K562 (cell line): ENCODE data around the gene HMGN2. TPM values are rescaled to one million over a fixed set of nuclear protein-coding genes. Genes with fewer than 3 reads are reported as not detected.
A peak's percentile ranks its signal among the peaks of the same experiment; 100 is the strongest.

Source experiments
- CBX1 ChIP-seq: sonication (generic); IDR thresholded peaks from 2 replicates; pipeline ENCODE4 v1.6.1; 2016; ENCODE audit warnings: antibody characterized with exemption, low read depth, mild to moderate bottlenecking
- ELF4 ChIP-seq: fragments of 450-650 bp; formaldehyde crosslinking; IDR thresholded peaks from 2 replicates; pipeline ENCODE4 v1.4.0; 2022; ENCODE audit warnings: missing genetic modification characterization
- ETV1 ChIP-seq: fragments of 450-650 bp; conservative IDR thresholded peaks from 2 replicates; pipeline ENCODE4 v1.6.1; 2016; ENCODE audit warnings: missing genetic modification characterization, control low read depth, low read depth, missing compliant biosample characterization
- ETV5 ChIP-seq: sonication (generic); formaldehyde crosslinking; IDR thresholded peaks from 2 replicates; pipeline ENCODE4 v1.4.0; 2020; ENCODE audit warnings: low read depth, mild to moderate bottlenecking, missing genetic modification reagents
- FOXA1 ChIP-seq: fragments of 450-650 bp; IDR thresholded peaks from 2 replicates; pipeline ENCODE4 v1.6.1; 2016; ENCODE audit warnings: mild to moderate bottlenecking, borderline replicate concordance
- FOXK1 ChIP-seq: sonication (generic); formaldehyde crosslinking; IDR thresholded peaks from 2 replicates; pipeline ENCODE4 v1.8.0; 2022; ENCODE audit warnings: missing genetic modification reagents, mild to moderate bottlenecking, borderline replicate concordance
- FOXK2 ChIP-seq, 2 experiments: fragments of 450-650 bp; IDR thresholded peaks in 1 of 2; conservative IDR thresholded peaks in 1 of 2; 2 replicates each; pipeline ENCODE4 v1.6.1; 2016; ENCODE audit warnings: low read depth in 2 of 2, mild to moderate bottlenecking in 1 of 2
- HNRNPL ChIP-seq: fragments of 200-400 bp; formaldehyde crosslinking; IDR thresholded peaks from 2 replicates; pipeline ENCODE4 v1.6.1; 2017; ENCODE audit warnings: low read depth, mild to moderate bottlenecking, low read length
- KLF10 ChIP-seq: fragments of 250-450 bp; sonication (Bioruptor Pico); IDR thresholded peaks from 2 replicates; pipeline ENCODE4 v1.6.1; 2021; ENCODE audit warnings: matching md5 sums
- MCM5 ChIP-seq: fragments of 450-650 bp; IDR thresholded peaks from 2 replicates; pipeline ENCODE4 v1.6.1; 2016; ENCODE audit warnings: low read depth
- MEF2D ChIP-seq: conservative IDR thresholded peaks from 2 replicates; pipeline ENCODE4 v1.6.1; 2016; ENCODE audit warnings: low read depth, missing genetic modification characterization, missing compliant biosample characterization
- NR2F6 ChIP-seq: fragments of 450-650 bp; formaldehyde crosslinking; IDR thresholded peaks from 2 replicates; pipeline ENCODE4 v1.4.0; 2020; ENCODE audit warnings: mild to moderate bottlenecking
- NUFIP1 ChIP-seq: fragments of 450-650 bp; IDR thresholded peaks from 2 replicates; pipeline ENCODE4 v1.6.1; 2018; ENCODE audit not compliant: partially characterized antibody
- PHTF2 ChIP-seq: fragments of 250-450 bp; sonication (Bioruptor Pico); IDR thresholded peaks from 2 replicates; pipeline ENCODE4 v1.5.0; 2021; ENCODE audit warnings: mild to moderate bottlenecking
- PPARD ChIP-seq: fragments of 250-450 bp; sonication (Bioruptor Pico); IDR thresholded peaks from 2 replicates; pipeline ENCODE4 v1.8.0; 2022; ENCODE audit warnings: inconsistent platforms, mild to moderate bottlenecking, moderate library complexity
- TARDBP ChIP-seq: fragments of 450-650 bp; IDR thresholded peaks from 2 replicates; pipeline ENCODE4 v1.6.1; 2016
- TCF7 ChIP-seq: sonication (generic); IDR thresholded peaks from 2 replicates; pipeline ENCODE4 v1.6.1; 2016; ENCODE audit warnings: antibody characterized with exemption, borderline replicate concordance
- TFAM ChIP-seq: fragments of 250-450 bp; sonication (Bioruptor Pico); conservative IDR thresholded peaks from 2 replicates; pipeline ENCODE4 v1.5.0; 2021; ENCODE audit warnings: mild to moderate bottlenecking, moderate library complexity
- TRIM28 ChIP-seq: fragments of 450-650 bp; IDR thresholded peaks from 2 replicates; pipeline ENCODE4 v1.6.1; 2017
- ZSCAN29 ChIP-seq: fragments of 450-650 bp; IDR thresholded peaks from 2 replicates; pipeline ENCODE4 v1.6.1; 2017
- ZZZ3 ChIP-seq: fragments of 450-650 bp; IDR thresholded peaks from 2 replicates; pipeline ENCODE4 v1.6.1; 2016; ENCODE audit warnings: antibody characterized with exemption, mild to moderate bottlenecking, moderate library complexity
- polyA plus RNA-seq, 8 experiments: library from polyadenylated mRNA; depleted of rRNA in 4 of 8; stranded (reverse) in 5 of 8; unstranded in 3 of 8; fragments of >200 nt; fragmentation: Nextera tagmentation in 2 of 8; fragmentation: Illumina TruSeq in 1 of 8; extraction: Ambion mirVana in 2 of 8; extraction: Trizol in 1 of 8; gene quantifications; 2 replicates each; pipeline versions ENCODE4 v1.2.1 to v1.2.3, GENCODE V29; 2011 to 2014; ENCODE audit warnings: inconsistent platforms in 1 of 8, missing spikeins in 1 of 8
- total RNA-seq, 7 experiments: library from RNA; depleted of rRNA in 6 of 7; stranded (reverse); fragments of >200 nt in 6 of 7; fragmentation: Illumina TruSeq in 2 of 7; extraction: Trizol in 2 of 7; gene quantifications; 2 replicates each; pipeline versions ENCODE4 v1.2.1 to v1.2.3, GENCODE V29; 2011 to 2021; ENCODE audit warnings: low replicate concordance in 1 of 7
- TF ChIP-seq, protein P1 (sequence below): fragments of 250-450 bp; sonication (Bioruptor Pico); IDR thresholded peaks from 2 replicates; pipeline ENCODE4 v1.5.0; 2021; ENCODE audit warnings: mild to moderate bottlenecking, moderate library complexity
- TF ChIP-seq, protein P2 (sequence below): fragments of 250-450 bp; sonication (Bioruptor Pico); IDR thresholded peaks from 2 replicates; pipeline ENCODE4 v1.5.0; 2021
- TF ChIP-seq, protein P3 (sequence below): sonication (generic); formaldehyde crosslinking; IDR thresholded peaks from 2 replicates; pipeline ENCODE4 v1.8.0; 2023; ENCODE audit warnings: mild to moderate bottlenecking, missing genetic modification reagents
- TF ChIP-seq, protein P4 (sequence below): IDR thresholded peaks from 2 replicates; pipeline ENCODE4 v1.6.1; 2014; ENCODE audit warnings: antibody characterized with exemption

The HMGN2 gene
- total and polyA plus RNA-seq, 9 of the 15 experiments (the other 6 are each of a cell fraction or from before 2014, with no cell fraction given), result 370 to 1,354 (median 965) TPM

DNA sequence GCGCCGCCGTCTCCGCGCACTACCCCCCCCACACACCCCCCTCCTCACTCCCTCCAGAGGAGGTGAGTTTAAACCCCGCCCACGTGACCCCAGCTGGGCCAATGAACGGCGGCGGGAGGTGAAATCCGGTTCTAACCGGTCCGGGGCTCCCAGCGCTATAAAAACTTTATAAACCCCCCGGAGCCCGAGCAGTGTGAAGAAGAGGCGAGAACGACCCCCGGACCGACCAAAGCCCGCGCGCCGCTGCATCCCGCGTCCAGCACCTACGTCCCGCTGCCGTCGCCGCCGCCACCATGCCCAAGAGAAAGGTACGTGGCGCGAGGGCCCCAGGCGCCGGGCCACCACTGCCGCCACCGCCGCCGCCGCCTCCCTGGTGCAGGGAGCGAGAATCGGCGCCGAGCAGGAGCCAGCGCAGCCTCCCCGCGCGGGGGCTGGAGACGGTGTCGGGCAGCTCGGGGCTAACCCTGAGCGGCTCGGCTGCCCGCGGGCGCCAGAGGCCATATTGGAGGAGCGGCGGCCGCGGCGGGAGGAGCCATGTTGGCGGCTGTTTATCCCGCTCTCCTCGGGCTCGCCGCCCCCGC is at the start of gene HMGN2 (continued):
- TF ChIP-seq ELF4 (CRISPR knock-in tag) (no peak), HNRNPL (peak; percentile 43; the same call in 1 of the 2 replicates), KLF10 (no peak), TFAM (CRISPR knock-in tag) (no peak), MEF2D (tag) (no peak), TRIM28 (no peak), CBX1 (peak; percentile 97), FOXK1 (CRISPR knock-in tag) (no peak), TCF7 (no peak), FOXK2 (conservative IDR thresholded peaks at IDR 0.05 in 1 of 2, IDR thresholded peaks at IDR 0.05 in 1 of 2; ENCODE audit: low read depth in 2 of 2) (no peak), MCM5 (no peak), ETV5 (no peak), PPARD (CRISPR knock-in tag) (no peak), NR2F6 (CRISPR knock-in tag) (peak; percentile 68; the same call in 1 of the 2 replicates), PHTF2 (CRISPR knock-in tag) (peak; percentile 69; the same call in 1 of the 2 replicates), TARDBP (no peak), NUFIP1 (no peak), ZZZ3 (no peak), ETV1 (tag) (no peak), ZSCAN29 (no peak), FOXA1 (no peak)
- TF ChIP-seq, protein P1, sequence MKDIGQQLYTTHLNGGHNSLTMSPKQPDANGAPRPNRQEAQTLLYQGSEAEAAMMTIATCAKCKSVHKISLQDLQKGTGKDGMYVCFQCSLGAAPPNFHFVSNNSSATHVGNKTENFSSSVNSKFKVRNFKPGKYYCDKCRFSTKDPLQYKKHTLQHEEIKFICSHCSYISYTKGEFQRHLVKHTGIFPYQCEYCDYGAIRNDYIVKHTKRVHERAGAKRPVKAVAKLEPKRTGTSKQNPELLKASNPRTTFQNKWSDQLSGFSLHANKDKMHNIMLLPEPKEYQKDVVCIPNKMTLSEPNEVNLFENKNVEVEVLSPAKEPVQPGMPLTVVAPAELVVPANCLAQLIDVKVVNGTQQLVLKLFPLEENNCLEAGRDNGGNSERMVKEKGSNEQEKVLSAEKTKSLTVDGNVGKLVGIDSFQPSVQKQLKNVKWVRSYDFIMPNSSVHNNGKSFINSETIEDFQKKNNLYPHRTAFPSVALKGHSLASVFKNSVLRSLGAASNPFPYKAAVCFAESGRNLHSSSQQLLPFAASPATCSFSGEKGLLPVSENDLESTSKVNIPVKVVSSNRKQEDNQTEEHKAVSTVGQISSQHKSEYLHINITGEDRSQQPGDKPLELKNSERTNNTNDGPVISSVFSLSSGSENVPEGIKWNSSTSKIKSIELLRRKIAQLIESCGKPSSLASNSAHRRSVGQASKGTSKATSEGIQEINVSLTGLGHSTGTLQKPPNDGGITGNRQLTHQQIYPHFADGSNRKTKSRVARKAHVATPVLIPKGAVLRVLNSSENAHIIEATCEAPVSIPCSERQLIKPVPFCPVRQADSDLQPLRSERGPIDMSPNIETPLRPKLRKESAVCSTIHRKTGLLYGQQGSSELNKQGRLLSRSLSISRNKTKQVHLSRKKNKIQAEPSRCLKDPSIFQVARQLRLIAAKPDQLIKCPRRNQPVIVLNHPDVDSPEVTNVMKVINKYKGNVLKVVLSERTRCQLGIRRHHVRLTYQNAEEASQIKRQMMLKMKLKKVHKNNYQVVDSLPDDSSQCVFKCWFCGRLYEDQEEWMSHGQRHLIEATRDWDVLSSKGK, result no peak
- TF ChIP-seq, protein P2, sequence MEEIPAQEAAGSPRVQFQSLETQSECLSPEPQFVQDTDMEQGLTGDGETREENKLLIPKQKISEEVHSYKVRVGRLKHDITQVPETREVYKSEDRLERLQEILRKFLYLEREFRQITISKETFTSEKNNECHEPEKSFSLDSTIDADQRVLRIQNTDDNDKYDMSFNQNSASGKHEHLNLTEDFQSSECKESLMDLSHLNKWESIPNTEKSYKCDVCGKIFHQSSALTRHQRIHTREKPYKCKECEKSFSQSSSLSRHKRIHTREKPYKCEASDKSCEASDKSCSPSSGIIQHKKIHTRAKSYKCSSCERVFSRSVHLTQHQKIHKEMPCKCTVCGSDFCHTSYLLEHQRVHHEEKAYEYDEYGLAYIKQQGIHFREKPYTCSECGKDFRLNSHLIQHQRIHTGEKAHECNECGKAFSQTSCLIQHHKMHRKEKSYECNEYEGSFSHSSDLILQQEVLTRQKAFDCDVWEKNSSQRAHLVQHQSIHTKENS (CRISPR knock-in tag), result no peak
- TF ChIP-seq, protein P3, sequence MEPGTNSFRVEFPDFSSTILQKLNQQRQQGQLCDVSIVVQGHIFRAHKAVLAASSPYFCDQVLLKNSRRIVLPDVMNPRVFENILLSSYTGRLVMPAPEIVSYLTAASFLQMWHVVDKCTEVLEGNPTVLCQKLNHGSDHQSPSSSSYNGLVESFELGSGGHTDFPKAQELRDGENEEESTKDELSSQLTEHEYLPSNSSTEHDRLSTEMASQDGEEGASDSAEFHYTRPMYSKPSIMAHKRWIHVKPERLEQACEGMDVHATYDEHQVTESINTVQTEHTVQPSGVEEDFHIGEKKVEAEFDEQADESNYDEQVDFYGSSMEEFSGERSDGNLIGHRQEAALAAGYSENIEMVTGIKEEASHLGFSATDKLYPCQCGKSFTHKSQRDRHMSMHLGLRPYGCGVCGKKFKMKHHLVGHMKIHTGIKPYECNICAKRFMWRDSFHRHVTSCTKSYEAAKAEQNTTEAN (CRISPR knock-in tag), result no peak
- TF ChIP-seq, protein P4, sequence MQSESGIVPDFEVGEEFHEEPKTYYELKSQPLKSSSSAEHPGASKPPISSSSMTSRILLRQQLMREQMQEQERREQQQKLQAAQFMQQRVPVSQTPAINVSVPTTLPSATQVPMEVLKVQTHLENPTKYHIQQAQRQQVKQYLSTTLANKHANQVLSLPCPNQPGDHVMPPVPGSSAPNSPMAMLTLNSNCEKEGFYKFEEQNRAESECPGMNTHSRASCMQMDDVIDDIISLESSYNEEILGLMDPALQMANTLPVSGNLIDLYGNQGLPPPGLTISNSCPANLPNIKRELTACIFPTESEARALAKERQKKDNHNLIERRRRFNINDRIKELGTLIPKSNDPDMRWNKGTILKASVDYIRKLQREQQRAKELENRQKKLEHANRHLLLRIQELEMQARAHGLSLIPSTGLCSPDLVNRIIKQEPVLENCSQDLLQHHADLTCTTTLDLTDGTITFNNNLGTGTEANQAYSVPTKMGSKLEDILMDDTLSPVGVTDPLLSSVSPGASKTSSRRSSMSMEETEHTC, result 0 out of 2 replicates have a peak, but pooled peaks have one; percentile 7
